ENCODE results near the gene ADAMTS17. TPM values are rescaled to one million over a fixed set of nuclear protein-coding genes. Genes with fewer than 3 reads are reported as not detected.
"Not testable (repeated sequence)": the region's sequence is repeated elsewhere in the genome, so short reads cannot be mapped to it uniquely, and the experiment has no call there.

ADAMTS17 gene
- total RNA-seq, 1 donor from 2014 or later = 0.06 TPM

GRCh38 chr15:99928429-99928981, 413.3 kb downstream of the ADAMTS17 start:
- DNase-seq (ENCODE audit: low read depth) = no peak
- peak overlapping the region; percentile 62 for H3K4me3 ChIP-seq (ENCODE audit: low read depth, low read length)
- peak; percentile 53 for TF ChIP-seq CTCF (conservative IDR thresholded peaks at IDR 0.05; ENCODE audit: low read depth, low read length)

- H3K4me3 ChIP-seq (ENCODE audit: low read depth, low read length); DNase-seq (ENCODE audit: low read depth): not testable (repeated sequence)
Measured at GRCh38 chr15:99926532-99926931, 415.2 kb downstream of the ADAMTS17 start.

GRCh38 chr15:99925661-99926461, 415.9 kb downstream of the ADAMTS17 start:
- DNase-seq (ENCODE audit: low read depth) = no peak
- TF ChIP-seq CTCF (conservative IDR thresholded peaks at IDR 0.05; ENCODE audit: low read depth, low read length) = no peak
- H3K4me3 ChIP-seq (ENCODE audit: low read depth, low read length) = no peak overlapping the region

GRCh38 chr15:99923711-99924110, 418.1 kb downstream of the ADAMTS17 start:
- TF ChIP-seq CTCF (conservative IDR thresholded peaks at IDR 0.05; ENCODE audit: low read depth, low read length) = no peak
- no peak overlapping the region for H3K4me3 ChIP-seq (ENCODE audit: low read depth, low read length)
- DNase-seq (ENCODE audit: low read depth) = no peak

Other genes with a start within 250 kb of the ADAMTS17 start
- not detected in 2 replicates for gene CERS3, start 187.0 kb upstream of the ADAMTS17 start, total RNA-seq